ENCODE results near the gene EXD1. TPM values are rescaled to one million over a fixed set of nuclear protein-coding genes. Genes with fewer than 3 reads are reported as not detected.
"Not testable (repeated sequence)": the region's sequence is repeated elsewhere in the genome, so short reads cannot be mapped to it uniquely, and the experiment has no call there.

EXD1 gene
- total RNA-seq, 2 experiments from 2014 or later, result not detected

- CTCF ChIA-PET, POLR2A ChIA-PET: not testable (repeated sequence)
Measured at GRCh38 chr15:41235228-41235627, 4.7 kb upstream of the EXD1 start.

GRCh38 chr15:41233367-41233771 is 2.8 kb upstream of the EXD1 start:
- POLR2A ChIA-PET, result no interaction called here
- CTCF ChIA-PET, result no interaction called here

- POLR2A ChIA-PET, result interaction anchor here (0.6 to 1.0 kb wide), 2 partner anchors 115 to 445 kb away, joined by 3 to 6 read pairs; partner anchors contain the start of gene INO80
- CTCF ChIA-PET, result interaction anchor here (1.0 to 2.3 kb wide), 5 partner anchors 16 to 290 kb away, joined by 3 to 9 read pairs (median 5); partner anchors contain the start of gene INO80
Measured at GRCh38 chr15:41231422-41232226, 1.1 kb upstream of the EXD1 start.

- ChIA-PET CTCF (interaction anchor here (1.5 to 2.3 kb wide), 3 partner anchors 114 to 289 kb away, joined by 3 to 9 read pairs (median 5); partner anchors contain the start of gene INO80), POLR2A (no interaction called here)
Measured at GRCh38 chr15:41230345-41230649, 260 bp downstream of the EXD1 start.

GRCh38 chr15:41219381-41219780 is 11.2 kb downstream of the EXD1 start:
- CTCF ChIA-PET, result interaction anchor here (0.6 kb wide), 1 partner anchor 30 kb away, joined by 3 read pairs; no protein-coding TSS in a partner anchor
- POLR2A ChIA-PET, result no interaction called here

- ChIA-PET CTCF (no interaction called here), POLR2A (no interaction called here)
Measured at GRCh38 chr15:41218851-41219250, 11.7 kb downstream of the EXD1 start.

- POLR2A ChIA-PET, result no interaction called here
Measured at GRCh38 chr15:41215708-41216107, 14.8 kb downstream of the EXD1 start.

GRCh38 chr15:41207687-41208448 is 22.7 kb downstream of the EXD1 start:
- CTCF ChIA-PET, result interaction anchor here (0.7 kb wide), 1 partner anchor 684 kb away, joined by 3 read pairs; no protein-coding TSS in a partner anchor
- POLR2A ChIA-PET, result no interaction called here

More at GRCh38 chr15:41215708-41216107, 14.8 kb downstream of the EXD1 start:
- CTCF ChIA-PET, result interaction anchor here (0.6 kb wide), 1 partner anchor 20 kb away, joined by 3 read pairs; no protein-coding TSS in a partner anchor

- ChIA-PET POLR2A (no interaction called here), CTCF (no interaction called here)
Measured at GRCh38 chr15:41205315-41205714, 25.2 kb downstream of the EXD1 start.

GRCh38 chr15:41203395-41203794 is 27.2 kb downstream of the EXD1 start:
- ChIA-PET POLR2A (no interaction called here), CTCF (interaction anchor here (0.7 kb wide), 1 partner anchor 137 kb away, joined by 4 read pairs; no protein-coding TSS in a partner anchor)

- ChIA-PET CTCF (no interaction called here), POLR2A (no interaction called here)
Measured at GRCh38 chr15:41199470-41199869, 31.1 kb downstream of the EXD1 start.

GRCh38 chr15:41194444-41194843 is 36.1 kb downstream of the EXD1 start:
- CTCF ChIA-PET, result interaction anchor here (0.6 kb wide), 1 partner anchor 244 kb away, joined by 4 read pairs; no protein-coding TSS in a partner anchor

GRCh38 chr15:41183581-41183980 is 47.0 kb downstream of the EXD1 start:
- POLR2A ChIA-PET, result interaction anchor here (0.6 kb wide), 1 partner anchor 194 kb away, joined by 3 read pairs; no protein-coding TSS in a partner anchor
- CTCF ChIA-PET, result interaction anchor here (1.4 to 2.6 kb wide), 2 partner anchors 277 to 280 kb away, joined by 5 to 16 read pairs; no protein-coding TSS in a partner anchor

More at GRCh38 chr15:41194444-41194843, 36.1 kb downstream of the EXD1 start:
- POLR2A ChIA-PET, result no interaction called here

- CTCF ChIA-PET, result no interaction called here
- POLR2A ChIA-PET, result no interaction called here
Measured at GRCh38 chr15:41182266-41182665, 48.3 kb downstream of the EXD1 start.

- ChIA-PET POLR2A (interaction anchor here (0.6 kb wide), 1 partner anchor 761 kb away, joined by 3 read pairs; no protein-coding TSS in a partner anchor), CTCF (no interaction called here)
Measured at GRCh38 chr15:41180206-41180789, 50.3 kb downstream of the EXD1 start.

GRCh38 chr15:41169781-41170180 is 60.8 kb downstream of the EXD1 start:
- CTCF ChIA-PET, result interaction anchor here (0.7 kb wide), 1 partner anchor 16 kb away, joined by 4 read pairs; no protein-coding TSS in a partner anchor
- POLR2A ChIA-PET, result no interaction called here

- POLR2A ChIA-PET, result no interaction called here
- CTCF ChIA-PET, result no interaction called here
Measured at GRCh38 chr15:41169086-41169485, 61.5 kb downstream of the EXD1 start.

GRCh38 chr15:41161736-41162135 is 68.8 kb downstream of the EXD1 start:
- ChIA-PET POLR2A (no interaction called here), CTCF (no interaction called here)

GRCh38 chr15:41161336-41161735 is 69.2 kb downstream of the EXD1 start:
- ChIA-PET POLR2A (no interaction called here), CTCF (no interaction called here)

Measured in activated CD8-positive, alpha-beta memory T cell treated with anti-CD3 and anti-CD28 coated beads for 36 hours (primary cell).